Body of pancreas (tissue), 4 donors: ENCODE data around the gene COL4A5.

Experiments used
- POLR2A ChIP-seq, 3 donors: fragments of 450-650 bp; IDR thresholded peaks; one replicate each; pipeline ENCODE4 v1.6.1; 2016; ENCODE audit warnings: antibody characterized with exemption in 3 of 3, mild to moderate bottlenecking in 2 of 3
- TF ChIP-seq, protein P1 (sequence below), 7 experiments: fragments of 450-650 bp in 4 of 7; fragments of 200-600 bp in 3 of 7; sonication (generic) in 3 of 7; IDR thresholded peaks; one replicate each; pipeline ENCODE4 v1.5.1; 2016 to 2019; ENCODE audit warnings: antibody characterized with exemption in 7 of 7

GRCh38 chrX:108558217-108558616 lies 118.6 kb downstream of the COL4A5 start:
- TF ChIP-seq, protein P1, sequence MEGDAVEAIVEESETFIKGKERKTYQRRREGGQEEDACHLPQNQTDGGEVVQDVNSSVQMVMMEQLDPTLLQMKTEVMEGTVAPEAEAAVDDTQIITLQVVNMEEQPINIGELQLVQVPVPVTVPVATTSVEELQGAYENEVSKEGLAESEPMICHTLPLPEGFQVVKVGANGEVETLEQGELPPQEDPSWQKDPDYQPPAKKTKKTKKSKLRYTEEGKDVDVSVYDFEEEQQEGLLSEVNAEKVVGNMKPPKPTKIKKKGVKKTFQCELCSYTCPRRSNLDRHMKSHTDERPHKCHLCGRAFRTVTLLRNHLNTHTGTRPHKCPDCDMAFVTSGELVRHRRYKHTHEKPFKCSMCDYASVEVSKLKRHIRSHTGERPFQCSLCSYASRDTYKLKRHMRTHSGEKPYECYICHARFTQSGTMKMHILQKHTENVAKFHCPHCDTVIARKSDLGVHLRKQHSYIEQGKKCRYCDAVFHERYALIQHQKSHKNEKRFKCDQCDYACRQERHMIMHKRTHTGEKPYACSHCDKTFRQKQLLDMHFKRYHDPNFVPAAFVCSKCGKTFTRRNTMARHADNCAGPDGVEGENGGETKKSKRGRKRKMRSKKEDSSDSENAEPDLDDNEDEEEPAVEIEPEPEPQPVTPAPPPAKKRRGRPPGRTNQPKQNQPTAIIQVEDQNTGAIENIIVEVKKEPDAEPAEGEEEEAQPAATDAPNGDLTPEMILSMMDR (IDR thresholded peaks at IDR 0.05): no peak
- no peak for TF ChIP-seq POLR2A (IDR thresholded peaks at IDR 0.05)
